HG03521 (cell line): ENCODE data around the gene ETV2.
A peak's percentile ranks its signal among the peaks of the same experiment; 100 is the strongest.

Source experiments
- ATAC-seq: cut with Tn5 transposase; IDR thresholded peaks from one replicate; pipeline ENCODE4 v1.9.1; 2021; ENCODE audit warnings: mild to moderate bottlenecking, moderate library complexity; ENCODE audit not compliant: unreplicated experiment

The ETV2 gene

GRCh38 chr19:35623327-35624010, 18.1 kb upstream of the ETV2 start:
- ATAC-seq, result no peak

- no peak for ATAC-seq
These were observed 13.3 kb upstream of the ETV2 start for GRCh38 chr19:35628264-35628564.

- ATAC-seq, result peak; percentile 94
These were observed 12.8 kb upstream of the ETV2 start, which contains the start of gene RBM42 for GRCh38 chr19:35628565-35629331. Gene RBM42 (plus strand): TSS chr19:35629036. CDS start chr19:35629154, 118 bp downstream.

GRCh38 chr19:35629332-35629633, 12.3 kb upstream of the ETV2 start:
- ATAC-seq, result peak; percentile 2

- no peak for ATAC-seq
These were observed 7.7 kb upstream of the ETV2 start for GRCh38 chr19:35633727-35634440.

- ATAC-seq, result no peak
These were observed 4.9 kb upstream of the ETV2 start for GRCh38 chr19:35636651-35637050.

GRCh38 chr19:35637165-35637564, 4.4 kb upstream of the ETV2 start:
- ATAC-seq, result no peak

GRCh38 chr19:35639321-35639639, 2.3 kb upstream of the ETV2 start:
- ATAC-seq, result no peak

- no peak for ATAC-seq
These were observed 1.7 kb upstream of the ETV2 start for GRCh38 chr19:35639863-35640262.

- no peak for ATAC-seq
These were observed 767 bp downstream of the ETV2 start for GRCh38 chr19:35642312-35642711.

GRCh38 chr19:35642798-35643254, 1.3 kb downstream of the ETV2 start:
- ATAC-seq, result no peak

- ATAC-seq, result peak; percentile 24
These were observed 2.0 kb downstream of the ETV2 start for GRCh38 chr19:35643255-35644205.

- ATAC-seq, result peak; percentile 64
These were observed 2.9 kb downstream of the ETV2 start for GRCh38 chr19:35644206-35644986.

GRCh38 chr19:35644987-35645679, 3.6 kb downstream of the ETV2 start:
- no peak for ATAC-seq

- no peak for ATAC-seq
These were observed 4.4 kb downstream of the ETV2 start for GRCh38 chr19:35645680-35646511.

GRCh38 chr19:35648017-35648961, 6.7 kb downstream of the ETV2 start, which contains the start of gene COX6B1:
Gene COX6B1 (plus strand): TSS chr19:35648323. CDS start chr19:35651244, 2,921 bp downstream.
- peak; percentile 55 for ATAC-seq

GRCh38 chr19:35650581-35650980, 9.0 kb downstream of the ETV2 start:
- ATAC-seq, result no peak
